Brain microvascular endothelial cell (primary cell): Measurements from ENCODE around the gene CAMSAP1.
A peak's percentile ranks its signal among the peaks of the same experiment; 100 is the strongest.

Experiments used
- DNase-seq: peaks from one replicate; pipeline ENCODE4 v3.0.0-alpha.2; 2020
- H3K27ac ChIP-seq: fragments of 250-450 bp; sonication (Bioruptor Pico); 2 replicates; pipeline ENCODE4 v1.5.1; 2020; ENCODE audit warnings: mild to moderate bottlenecking, moderate library complexity
- H3K27me3 ChIP-seq: fragments of 250-450 bp; sonication (Bioruptor Pico); replicated peaks from 2 replicates; pipeline ENCODE4 v1.5.1; 2020; ENCODE audit warnings: mild to moderate bottlenecking
- H3K36me3 ChIP-seq: fragments of 250-450 bp; sonication (Bioruptor Pico); replicated peaks from 2 replicates; pipeline ENCODE4 v1.5.1; 2020; ENCODE audit warnings: mild to moderate bottlenecking
- H3K4me3 ChIP-seq: 2 replicates; pipeline ENCODE4 v1.5.1; 2011; ENCODE audit warnings: low read depth, mild to moderate bottlenecking, control low read depth, low read length, moderate library complexity
- CTCF ChIP-seq: IDR thresholded peaks from 2 replicates; pipeline ENCODE4 v1.5.1; 2011; ENCODE audit warnings: low read depth, mild to moderate bottlenecking, moderate library complexity, low read length, control low read depth, inconsistent platforms; ENCODE audit errors: missing control alignments
- in situ Hi-C: cut with HindIII; loops from 2 replicates; pipeline ENCODE4 v1.10.0; 2017; ENCODE audit warnings: low sequenced_read_pairs, low pct_ligation_motif_present

CAMSAP1 gene

GRCh38 chr9:135820661-135821060, 86.7 kb downstream of the CAMSAP1 start:
- Histone ChIP-seq H3K27me3 (no peaks in the 10 kb centered on the region), H3K36me3 (peaks cover 56% of the 10 kb centered on the region), H3K4me3 (no peak overlapping the region), H3K27ac (no peak overlapping the region)
- in situ Hi-C loops: no loop called here
- no peak for TF ChIP-seq CTCF
- DNase-seq: no peak

DNA sequence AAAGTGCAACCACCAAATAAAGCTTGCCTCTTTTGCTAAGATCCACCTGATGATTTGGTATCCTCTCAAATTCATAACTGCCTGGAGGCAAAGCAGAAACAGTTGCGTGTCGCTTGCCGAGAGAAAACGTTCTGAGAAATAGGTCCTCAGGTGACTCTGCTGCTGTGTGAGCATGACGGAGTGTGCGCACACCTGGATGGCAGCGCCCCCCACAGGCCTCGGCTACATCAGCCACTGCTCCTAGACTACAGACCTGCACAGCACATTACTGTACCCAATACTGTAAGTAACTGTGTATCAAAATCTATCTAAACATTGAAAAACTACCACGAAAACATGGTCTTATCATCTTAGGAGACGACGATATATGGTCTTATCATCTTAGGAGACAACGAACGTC, 87.4 kb downstream of the CAMSAP1 start:
- Histone ChIP-seq H3K27ac (no peak overlapping the region), H3K4me3 (no peak overlapping the region), H3K27me3 (no peaks in the 10 kb centered on the region), H3K36me3 (peaks cover 59% of the 10 kb centered on the region)
- in situ Hi-C loops: no loop called here
- no peak for DNase-seq
- TF ChIP-seq CTCF: peak; percentile 6

- no peaks in the 10 kb centered on the region for H3K27me3 ChIP-seq
- in situ Hi-C loops: no loop called here
- no peak overlapping the region for H3K27ac ChIP-seq
- TF ChIP-seq CTCF: no peak
- peaks cover 61% of the 10 kb centered on the region for H3K36me3 ChIP-seq
- H3K4me3 ChIP-seq: no peak overlapping the region
- no peak for DNase-seq
These were observed 88.4 kb downstream of the CAMSAP1 start for GRCh38 chr9:135818718-135819475.

GRCh38 chr9:135817951-135818717, 89.2 kb downstream of the CAMSAP1 start:
- Histone ChIP-seq H3K27ac (no peak overlapping the region), H3K4me3 (no peak overlapping the region), H3K36me3 (peaks cover 60% of the 10 kb centered on the region), H3K27me3 (no peaks in the 10 kb centered on the region)
- no peak for TF ChIP-seq CTCF
- in situ Hi-C loops: no loop called here
- DNase-seq: no peak

DNA sequence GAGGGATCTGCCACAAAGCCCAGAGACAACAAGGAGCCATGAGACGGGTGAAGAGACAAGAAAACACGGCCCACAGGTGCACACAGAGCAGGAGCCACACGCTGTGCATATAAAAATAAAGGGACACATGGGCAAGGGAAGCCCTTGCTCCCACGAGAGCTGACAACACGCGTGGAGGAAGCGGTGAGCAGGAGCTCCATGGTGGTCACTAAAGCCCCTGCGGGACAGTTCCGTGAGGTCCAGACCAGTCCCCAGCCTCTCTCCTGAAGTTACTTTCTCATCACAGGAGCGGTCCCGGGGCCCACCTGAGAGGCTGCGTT, 90.7 kb downstream of the CAMSAP1 start:
- H3K4me3 ChIP-seq: no peak overlapping the region
- no peak overlapping the region for H3K27ac ChIP-seq
- no peak for DNase-seq
- H3K36me3 ChIP-seq: peaks cover 46% of the 10 kb centered on the region
- TF ChIP-seq CTCF: no peak
- H3K27me3 ChIP-seq: no peaks in the 10 kb centered on the region
- in situ Hi-C loops: no loop called here
